Fibroblast of skin of right quadriceps (primary cell): ENCODE data around the gene CNPPD1.

Experiments used
- DNase-seq: peaks from one replicate; pipeline ENCODE4 v3.0.0-alpha.2; 2013

The CNPPD1 gene

DNA sequence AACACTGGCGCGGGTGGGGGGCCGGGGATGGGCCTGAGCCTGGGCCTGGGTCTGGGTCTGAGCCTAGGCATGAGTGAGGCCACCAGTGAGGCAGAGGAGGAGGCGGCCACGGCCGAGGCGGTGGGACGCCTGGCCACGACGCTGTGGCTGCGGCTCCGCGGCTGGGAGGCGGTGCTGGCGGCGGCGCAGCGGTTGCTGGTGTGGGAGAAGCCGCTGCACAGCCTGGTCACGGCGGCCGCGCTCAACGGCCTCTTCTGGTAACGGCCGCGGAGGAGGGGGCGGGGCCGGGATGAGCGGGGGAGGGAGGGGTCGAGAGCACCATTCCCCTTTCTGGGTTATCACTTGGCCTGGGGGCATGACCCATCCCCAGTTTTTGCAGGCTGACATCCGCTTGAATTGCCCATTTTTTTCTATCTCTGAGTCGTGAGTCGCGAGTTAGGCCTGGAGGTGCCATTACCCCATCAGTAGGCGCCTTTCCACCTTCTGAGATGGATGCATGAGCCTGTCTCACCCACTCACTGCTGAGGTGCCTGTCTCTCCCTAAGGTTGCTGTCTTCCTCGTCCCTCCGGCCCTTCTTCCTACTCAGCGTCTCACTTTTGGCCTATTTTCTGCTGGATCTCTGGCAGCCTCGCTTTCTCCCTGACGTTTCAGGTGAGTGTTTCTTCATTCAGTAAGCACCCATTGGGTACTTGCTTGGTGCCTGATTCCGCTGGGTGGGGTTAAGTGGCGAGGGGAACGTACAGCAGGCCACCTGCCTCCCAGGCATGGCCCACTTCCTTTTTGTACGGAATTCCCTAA is 1.9 kb upstream of the CNPPD1 start:
- peak; percentile 16 for DNase-seq

GRCh38 chr2:219177552-219178376 is 1.0 kb upstream of the CNPPD1 start, which contains the start of gene RETREG2:
Gene RETREG2, plus strand, starts transcription at chr2:219178275. Its CDS starts 78 bp downstream, at chr2:219178353.
- DNase-seq: peak; percentile 86

DNA sequence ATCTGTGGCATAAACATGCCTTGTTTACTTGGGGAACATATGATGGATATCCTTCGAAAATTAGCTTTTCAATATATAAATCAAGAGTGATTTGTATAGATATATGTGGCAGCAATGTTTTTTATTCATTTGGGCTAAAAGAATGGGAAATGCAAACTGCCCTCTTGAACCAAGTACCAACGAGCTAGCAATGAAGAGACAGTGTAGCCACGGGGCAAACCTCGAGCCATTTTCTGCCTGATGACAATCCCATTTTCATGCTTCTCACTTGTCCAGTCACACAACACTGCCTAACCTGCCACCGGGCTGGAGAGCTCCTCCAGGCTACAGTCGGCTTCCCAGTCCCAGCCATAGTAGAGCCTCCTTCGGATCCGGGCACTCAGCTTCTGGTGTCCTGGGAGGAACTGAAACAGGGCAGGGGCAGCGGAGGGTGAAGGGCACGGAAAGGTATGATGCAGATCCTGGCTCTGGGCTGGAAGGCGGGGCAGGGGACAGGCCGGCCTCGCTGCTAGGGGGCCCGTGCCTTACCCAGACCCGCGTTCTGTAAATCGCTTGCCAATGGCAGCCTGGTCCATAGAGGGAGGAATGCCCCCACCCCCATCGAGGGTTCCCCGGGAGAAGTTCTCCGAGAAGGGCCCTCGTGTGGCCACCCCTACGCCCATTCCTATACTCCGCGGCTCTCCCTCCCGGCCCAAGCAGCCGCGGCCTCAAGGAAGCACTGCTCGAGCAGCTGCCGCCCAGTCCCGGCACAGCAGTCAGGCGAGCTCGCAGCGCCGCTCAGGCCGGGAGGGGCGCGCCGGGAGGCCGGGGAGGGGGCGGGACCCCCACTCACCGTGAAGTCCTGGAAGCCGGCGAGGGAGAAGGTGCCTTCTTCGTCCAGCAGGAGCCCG is 552 bp downstream of the CNPPD1 start:
- peak; percentile 23 for DNase-seq

- DNase-seq: no peak
These were observed 1.2 kb downstream of the CNPPD1 start for GRCh38 chr2:219175486-219175885.

DNA sequence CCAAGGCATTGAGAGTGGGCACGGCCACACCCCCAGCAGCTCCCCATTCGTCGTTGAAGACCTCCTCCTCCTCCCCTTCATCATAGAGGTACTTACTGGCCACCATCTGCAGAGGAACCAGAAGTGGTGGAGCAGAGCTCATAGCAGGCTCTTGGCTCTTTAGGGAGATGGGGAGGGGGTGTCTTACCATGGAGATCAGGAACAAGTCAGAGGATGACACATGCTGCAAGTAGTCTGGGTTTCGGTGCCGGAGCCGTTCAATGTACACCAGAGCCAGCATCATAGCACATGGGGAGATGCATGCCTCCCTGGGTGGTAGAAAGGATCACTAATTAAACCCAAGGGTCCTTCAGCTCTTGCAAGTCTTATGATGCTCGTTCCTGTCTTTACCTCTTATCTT is 1.9 kb downstream of the CNPPD1 start:
- DNase-seq: no peak

- no peak for DNase-seq
These were observed 2.6 kb downstream of the CNPPD1 start for GRCh38 chr2:219174146-219174545.

DNA sequence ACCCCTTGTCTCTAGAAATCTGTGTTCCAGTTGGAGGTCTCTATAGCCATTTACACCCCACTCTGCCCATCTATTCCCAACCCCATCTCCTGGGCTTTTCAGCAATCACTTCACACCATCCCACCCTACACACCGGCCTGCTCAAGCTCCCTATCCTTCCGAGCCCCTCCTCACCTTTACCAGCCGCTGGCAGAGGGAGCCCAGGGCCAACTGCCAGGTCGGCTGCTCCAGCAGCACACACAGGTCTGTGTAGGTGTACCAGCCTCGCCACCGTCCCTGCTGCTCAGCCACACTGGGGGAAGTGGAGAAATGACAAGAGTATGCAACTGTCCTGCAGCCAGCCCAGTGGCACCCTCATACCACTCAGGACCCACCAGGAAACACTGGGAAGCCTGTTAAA is 3.5 kb downstream of the CNPPD1 start:
- DNase-seq: no peak

GRCh38 chr2:219172231-219173154 is 4.2 kb downstream of the CNPPD1 start:
- no peak for DNase-seq

DNA sequence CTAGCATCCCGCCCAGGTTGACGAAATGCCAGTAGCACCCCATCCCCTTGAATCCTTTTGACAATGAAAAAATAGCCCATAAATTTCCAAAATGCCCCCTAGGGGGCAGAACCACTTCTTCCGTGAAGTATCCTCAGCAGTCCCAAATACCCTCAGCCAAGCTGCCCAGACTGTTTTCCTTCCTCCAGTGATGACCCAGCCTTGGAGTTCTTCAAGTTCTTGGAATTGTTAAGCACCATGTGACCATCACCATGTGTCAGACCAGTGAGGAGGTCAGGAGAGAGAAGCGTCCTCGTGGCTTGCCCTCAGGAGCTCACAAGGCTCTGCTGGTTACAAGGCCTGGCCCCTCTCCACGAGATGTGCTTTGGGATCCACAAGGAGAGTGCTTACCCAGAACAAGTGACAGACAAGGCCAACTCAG is 5.5 kb downstream of the CNPPD1 start:
- DNase-seq: peak; percentile 64

DNA sequence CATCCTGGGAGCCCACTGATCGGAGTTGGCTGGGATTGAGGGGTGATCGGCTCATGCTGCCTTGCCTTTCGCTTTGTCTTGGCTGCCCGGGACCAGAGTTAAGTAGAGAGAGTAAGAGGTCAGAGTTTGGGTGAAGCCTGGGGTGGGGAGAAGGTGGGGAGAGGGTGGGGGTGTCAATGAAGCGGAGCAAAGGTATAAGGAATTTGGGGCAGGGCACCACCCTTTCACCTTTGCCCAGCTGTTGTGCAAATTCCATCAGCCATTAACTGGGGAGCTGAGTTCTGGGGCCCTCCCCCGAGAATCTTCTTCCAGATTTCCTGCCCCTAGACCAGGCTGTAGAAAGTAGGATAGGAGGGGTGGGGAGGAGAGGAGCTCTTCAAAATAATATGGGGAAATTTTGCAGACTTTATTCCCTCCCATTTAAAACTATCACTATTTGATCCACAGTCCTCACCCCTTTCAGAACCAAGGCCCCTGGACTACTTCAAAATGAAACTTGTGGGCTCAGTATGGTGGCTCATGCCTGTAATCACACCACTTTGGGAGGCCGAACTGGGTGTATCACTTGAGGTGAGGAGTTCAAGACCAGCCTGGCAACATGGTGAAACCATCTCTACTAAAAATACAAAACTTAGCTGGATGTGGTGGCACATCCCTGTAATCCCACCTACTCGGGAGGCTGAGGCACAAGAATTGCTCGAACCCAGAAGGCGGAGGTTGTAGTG is 6.6 kb downstream of the CNPPD1 start, which contains the start of gene SLC23A3:
Gene SLC23A3, minus strand, starts transcription at position 100 of the 725 bp plus-strand sequence. Its CDS starts 45 bp downstream, at position 55.
- DNase-seq: no peak

GRCh38 chr2:219168932-219169331 is 7.8 kb downstream of the CNPPD1 start:
- no peak for DNase-seq

- no peak for DNase-seq
These were observed 8.2 kb downstream of the CNPPD1 start for GRCh38 chr2:219168526-219168925.

GRCh38 chr2:219167997-219168396 is 8.7 kb downstream of the CNPPD1 start:
- DNase-seq: no peak

GRCh38 chr2:219165058-219165911 is 11.4 kb downstream of the CNPPD1 start:
- no peak for DNase-seq

- DNase-seq: no peak
These were observed 13.6 kb downstream of the CNPPD1 start for GRCh38 chr2:219163156-219163555.

DNA sequence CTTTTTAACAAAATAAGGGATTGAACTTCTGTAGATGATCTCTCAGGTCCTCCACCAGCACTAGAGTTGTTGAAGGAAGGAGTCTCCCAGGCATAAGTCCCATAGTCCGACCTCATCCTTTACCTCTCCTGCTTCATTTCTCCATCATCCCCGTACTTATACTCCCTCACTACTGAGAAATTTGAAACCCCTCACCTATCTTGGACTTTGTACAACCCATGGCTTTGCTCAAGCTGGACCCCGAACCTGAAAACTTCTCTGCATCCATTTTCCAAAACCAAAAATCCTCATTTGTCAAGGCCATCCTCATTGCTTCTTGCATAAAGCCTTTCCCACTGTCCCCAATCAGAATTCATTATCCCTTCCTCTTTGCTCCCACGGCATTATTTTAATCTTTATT is 15.6 kb downstream of the CNPPD1 start:
- DNase-seq: no peak

DNA sequence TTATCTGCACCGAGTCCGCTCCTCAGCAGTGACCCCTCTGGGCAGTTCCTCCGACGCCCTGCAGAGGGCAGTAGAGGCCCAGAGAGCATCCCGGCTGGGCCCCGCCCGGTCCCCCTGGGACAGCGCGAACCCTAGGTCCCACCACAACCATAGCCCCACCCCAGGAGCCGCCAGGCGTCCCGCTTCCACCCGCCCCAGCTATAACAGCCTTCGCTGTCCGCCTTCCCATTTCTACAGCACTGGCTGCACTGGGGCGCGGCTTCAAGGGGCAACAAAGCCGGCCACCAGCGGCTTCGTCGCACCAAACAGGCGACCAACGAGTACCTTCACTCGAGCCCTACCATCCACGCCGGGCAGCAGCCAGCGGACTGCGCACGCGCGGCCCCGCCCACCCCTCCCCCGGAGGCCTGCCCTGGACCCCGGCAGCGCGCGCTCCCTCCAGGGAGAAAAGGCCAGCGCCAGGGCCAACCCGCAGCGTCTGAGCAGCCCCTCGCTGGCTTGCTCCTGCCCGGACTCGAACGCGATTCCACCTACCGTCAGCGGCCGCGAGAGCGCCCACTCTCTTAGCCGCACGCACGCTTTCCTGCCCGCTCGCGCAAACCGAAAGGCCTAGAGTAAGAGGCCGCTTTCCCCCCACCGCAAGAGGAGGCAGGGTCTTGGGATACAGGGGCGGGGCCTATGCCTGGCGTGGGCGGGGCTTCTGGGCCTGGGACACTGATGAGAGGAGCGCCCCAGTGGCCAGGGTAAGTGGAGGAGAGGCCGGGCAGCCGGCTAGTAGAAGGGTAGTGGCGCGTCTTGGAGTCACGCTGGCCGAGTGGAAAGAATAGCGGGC is 16.3 kb downstream of the CNPPD1 start, which contains the start of gene NHEJ1:
Gene NHEJ1, minus strand, starts transcription at position 630 of the 832 bp plus-strand sequence. CDS start 2,453 bp downstream, outside the sequence.
- peak; percentile 93 for DNase-seq

- DNase-seq: peak; percentile 8
These were observed 16.9 kb downstream of the CNPPD1 start for GRCh38 chr2:219159771-219160185.

GRCh38 chr2:219158586-219158985 is 18.1 kb downstream of the CNPPD1 start:
- DNase-seq: peak; percentile 42
